CD4-positive, alpha-beta T cell (primary cell): ENCODE measurements around the gene CCDC92B. TPM values are rescaled to one million over a fixed set of nuclear protein-coding genes. Genes with fewer than 3 reads are reported as not detected.

Experiments
- ATAC-seq: fragments of 200-7000 bp; cut with Tn5 transposase; one replicate; pipeline ENCODE4 v1.10.0; 2022; ENCODE audit warnings: mild to moderate bottlenecking; ENCODE audit not compliant: poor library complexity
- CTCF ChIA-PET: fragments of 350-600 bp; sonication (Branson Sonifier 250); formaldehyde crosslinking; loops from one replicate; lab custom pipeline; 2021; ENCODE audit warnings: antibody characterized with exemption, inconsistent platforms; lab: Charles Lee
- POLR2A ChIA-PET: fragments of 350-600 bp; sonication (Branson Sonifier 250); formaldehyde crosslinking; loops from one replicate; lab custom pipeline; 2021; ENCODE audit warnings: antibody characterized with exemption, inconsistent platforms; lab: Charles Lee
- DNase-seq, 14 experiments: peaks; one replicate each; pipeline ENCODE4 v3.0.0-alpha.2; 2013 to 2020; ENCODE audit warnings: mixed read lengths in 2 of 14
- H3K27ac ChIP-seq, 2 donors: one replicate each; pipeline versions ENCODE4 v1.5.1 to v1.7.0; 2013; ENCODE audit warnings: low read length in 2 of 2, low read depth in 1 of 2, mild to moderate bottlenecking in 1 of 2
- H3K27me3 ChIP-seq, 2 experiments: 1 replicate in 1 of 2; 2 replicates in 1 of 2; pipeline versions ENCODE4 v1.6.1 to v1.7.0; 2013; ENCODE audit warnings: low read length in 2 of 2, control low read depth in 1 of 2, mild to moderate bottlenecking in 1 of 2, moderate library complexity in 1 of 2; ENCODE audit not compliant: insufficient read depth in 2 of 2, control insufficient read depth in 1 of 2
- H3K36me3 ChIP-seq: one replicate; pipeline ENCODE4 v1.6.1; 2013; ENCODE audit warnings: low read length, control low read depth; ENCODE audit not compliant: insufficient read depth
- H3K4me1 ChIP-seq: one replicate; pipeline ENCODE4 v1.6.1; 2013; ENCODE audit warnings: low read length, control low read depth; ENCODE audit not compliant: insufficient read depth
- H3K4me3 ChIP-seq: one replicate; pipeline ENCODE4 v1.5.1; 2013; ENCODE audit warnings: mild to moderate bottlenecking, low read length, moderate library complexity
- H3K9me3 ChIP-seq, 2 experiments: 1 replicate in 1 of 2; 2 replicates in 1 of 2; pipeline versions ENCODE4 v1.6.1 to v1.7.0; 2013; ENCODE audit warnings: low read length in 2 of 2, mild to moderate bottlenecking in 2 of 2, control low read depth in 1 of 2, moderate library complexity in 1 of 2; ENCODE audit not compliant: control insufficient read depth in 1 of 2, insufficient read depth in 1 of 2
- H3K27ac Mint-ChIP-seq: one replicate; pipeline ENCODE4 v1.8.0; 2020; ENCODE audit warnings: mixed read lengths
- H3K27me3 Mint-ChIP-seq: one replicate; pipeline ENCODE4 v1.8.0; 2021; ENCODE audit warnings: mixed read lengths
- H3K36me3 Mint-ChIP-seq: one replicate; pipeline ENCODE4 v1.8.0; 2021; ENCODE audit warnings: low read depth, mixed read lengths
- H3K4me1 Mint-ChIP-seq: one replicate; pipeline ENCODE4 v1.8.0; 2021; ENCODE audit warnings: low read depth, mixed read lengths
- H3K4me3 Mint-ChIP-seq: one replicate; pipeline ENCODE4 v1.8.0; 2020; ENCODE audit warnings: mild to moderate bottlenecking, mixed read lengths
- H3K9me3 Mint-ChIP-seq: one replicate; pipeline ENCODE4 v1.8.0; 2020; ENCODE audit warnings: mixed read lengths
- intact Hi-C, 2 experiments: fragments of 100-400 bp; cut with DNase I in 1 of 2; cut with micrococcal nuclease in 1 of 2; formaldehyde crosslinking; loops; one replicate each; pipeline versions ENCODE4 v1.15.1 to v1.9.0; 2023 to 2025; cut with DNase I, micrococcal nuclease
- total RNA-seq, 174 experiments: library from RNA in 2 of 174; stranded (reverse) in 2 of 174; gene quantifications; one replicate each; pipeline ENCODE4 v1.2.3 and lab custom pipeline; 2021 to 2026
- TF ChIP-seq, protein P1 (sequence below): fragments of 200-600 bp; IDR thresholded peaks from one replicate; pipeline ENCODE4 v1.8.0; 2022; ENCODE audit warnings: antibody characterized with exemption, mild to moderate bottlenecking

CCDC92B gene
- total RNA-seq, 2 experiments from 2014 or later, result 0.11 to 0.28 TPM

DNA sequence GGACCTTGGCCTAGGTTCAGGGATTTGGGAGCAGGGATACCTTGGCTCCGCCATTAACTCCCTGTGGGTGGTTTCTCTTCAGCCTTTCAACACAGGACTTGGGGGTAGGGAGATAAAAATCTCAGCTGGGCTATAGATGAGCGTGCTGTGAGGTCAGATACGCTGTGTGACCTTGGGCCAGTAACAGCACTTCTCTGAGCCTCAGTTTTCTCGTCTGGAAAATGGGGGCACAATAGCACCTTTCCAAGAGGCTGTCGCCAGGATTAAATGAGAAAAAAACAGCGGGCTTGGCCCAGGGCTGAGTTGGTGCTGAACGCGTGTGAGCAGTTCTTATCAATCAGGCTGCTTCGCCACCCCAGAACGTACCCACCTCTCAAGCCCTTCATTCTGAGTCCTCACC lies 17.6 kb downstream of the CCDC92B start:
- H3K4me3 ChIP-seq, result no peak overlapping the region
- DNase-seq (no peak), ATAC-seq (no peak)
- H3K4me1 Mint-ChIP-seq, result no peaks in the 10 kb centered on the region
- H3K27ac ChIP-seq, result no peak overlapping the region
- H3K36me3 Mint-ChIP-seq, result no peaks in the 10 kb centered on the region
- no peak overlapping the region for H3K4me3 Mint-ChIP-seq
- no peaks in the 10 kb centered on the region for H3K9me3 Mint-ChIP-seq
- no peaks in the 10 kb centered on the region for H3K4me1 ChIP-seq
- peaks cover 15% of the 10 kb centered on the region for H3K27me3 Mint-ChIP-seq
- no peak overlapping the region for H3K27ac Mint-ChIP-seq
- CTCF ChIA-PET, result interaction anchor here (0.5 kb wide), 1 partner anchor 41 kb away, joined by 3 read pairs; no protein-coding TSS in a partner anchor
- TF ChIP-seq, protein P1, sequence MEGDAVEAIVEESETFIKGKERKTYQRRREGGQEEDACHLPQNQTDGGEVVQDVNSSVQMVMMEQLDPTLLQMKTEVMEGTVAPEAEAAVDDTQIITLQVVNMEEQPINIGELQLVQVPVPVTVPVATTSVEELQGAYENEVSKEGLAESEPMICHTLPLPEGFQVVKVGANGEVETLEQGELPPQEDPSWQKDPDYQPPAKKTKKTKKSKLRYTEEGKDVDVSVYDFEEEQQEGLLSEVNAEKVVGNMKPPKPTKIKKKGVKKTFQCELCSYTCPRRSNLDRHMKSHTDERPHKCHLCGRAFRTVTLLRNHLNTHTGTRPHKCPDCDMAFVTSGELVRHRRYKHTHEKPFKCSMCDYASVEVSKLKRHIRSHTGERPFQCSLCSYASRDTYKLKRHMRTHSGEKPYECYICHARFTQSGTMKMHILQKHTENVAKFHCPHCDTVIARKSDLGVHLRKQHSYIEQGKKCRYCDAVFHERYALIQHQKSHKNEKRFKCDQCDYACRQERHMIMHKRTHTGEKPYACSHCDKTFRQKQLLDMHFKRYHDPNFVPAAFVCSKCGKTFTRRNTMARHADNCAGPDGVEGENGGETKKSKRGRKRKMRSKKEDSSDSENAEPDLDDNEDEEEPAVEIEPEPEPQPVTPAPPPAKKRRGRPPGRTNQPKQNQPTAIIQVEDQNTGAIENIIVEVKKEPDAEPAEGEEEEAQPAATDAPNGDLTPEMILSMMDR, result no peak
- POLR2A ChIA-PET, result no interaction called here
- H3K9me3 ChIP-seq, result no peaks in the 10 kb centered on the region
- no peaks in the 10 kb centered on the region for H3K36me3 ChIP-seq
- intact Hi-C loops, result no loop called here
- H3K27me3 ChIP-seq, result peaks cover 6 to 14% of the 10 kb centered on the region in 2 experiments

DNA sequence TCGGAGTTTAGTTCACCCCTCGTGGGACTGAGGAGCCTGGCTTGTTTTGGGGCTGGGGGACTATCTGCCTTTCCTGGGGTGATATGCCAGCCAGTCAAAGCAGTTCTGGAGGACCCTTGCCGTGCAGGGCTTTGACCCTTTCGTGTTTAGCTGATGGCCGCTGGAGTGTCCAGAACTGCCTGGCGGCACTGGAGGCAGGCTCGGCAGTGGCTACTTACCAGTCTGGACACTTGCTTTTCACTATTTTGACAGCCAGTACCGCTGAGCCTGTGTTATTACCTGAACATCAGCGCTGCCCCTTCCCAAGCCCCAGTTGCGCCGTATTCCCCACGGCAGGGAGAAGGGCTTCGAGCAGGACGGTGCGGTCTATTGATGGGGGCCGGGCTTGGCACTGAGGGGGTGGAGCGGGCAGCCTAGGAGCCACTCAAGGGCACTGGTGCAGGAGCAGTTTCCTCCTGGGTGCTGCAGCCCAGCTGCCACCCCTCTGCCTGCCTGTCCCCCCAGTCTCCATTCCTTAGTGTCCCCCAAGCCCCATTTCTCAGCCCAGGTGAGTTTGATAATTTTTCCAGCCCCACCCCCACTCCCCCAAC lies 18.6 kb downstream of the CCDC92B start:
- Histone ChIP-seq H3K36me3 (no peaks in the 10 kb centered on the region), H3K27ac (no peak overlapping the region), H3K27me3 (peaks cover 7 to 14% of the 10 kb centered on the region in 2 experiments), H3K9me3 (no peaks in the 10 kb centered on the region), H3K4me3 (no peak overlapping the region), H3K4me1 (no peaks in the 10 kb centered on the region)
- Mint-ChIP-seq H3K9me3 (no peaks in the 10 kb centered on the region), H3K4me1 (no peaks in the 10 kb centered on the region), H3K36me3 (no peaks in the 10 kb centered on the region), H3K27ac (no peak overlapping the region), H3K4me3 (no peak overlapping the region), H3K27me3 (peaks cover 15% of the 10 kb centered on the region)
- DNase-seq (no peak), ATAC-seq (no peak)
- CTCF ChIA-PET, result interaction anchor here (0.7 kb wide), 1 partner anchor 25 kb away, joined by 3 read pairs; no protein-coding TSS in a partner anchor
- POLR2A ChIA-PET, result no interaction called here
- intact Hi-C loops, result no loop called here
- TF ChIP-seq, protein P1, result no peak

DNA sequence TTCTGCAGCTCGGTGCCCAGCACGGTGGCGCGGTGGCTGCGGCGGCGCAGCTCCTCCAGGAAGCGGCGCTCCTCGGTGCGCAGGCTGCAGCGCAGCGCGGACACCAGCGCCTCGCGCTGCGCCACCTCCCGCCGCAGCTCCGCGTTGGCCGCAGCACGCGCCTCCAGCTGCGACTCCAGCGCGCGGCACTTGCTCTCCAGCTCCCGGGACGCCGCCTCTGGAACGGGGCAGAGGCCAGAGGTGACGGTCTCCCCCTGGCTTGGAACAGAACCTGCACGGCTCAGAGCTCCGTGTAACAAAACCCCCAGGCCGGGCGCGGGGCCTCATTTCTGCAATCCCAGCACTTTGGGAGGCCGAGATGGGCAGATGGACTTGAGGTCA lies 24.7 kb downstream of the CCDC92B start:
- Mint-ChIP-seq H3K36me3 (no peaks in the 10 kb centered on the region), H3K4me1 (peaks cover 5% of the 10 kb centered on the region), H3K27ac (no peak overlapping the region), H3K4me3 (no peak overlapping the region), H3K9me3 (no peaks in the 10 kb centered on the region), H3K27me3 (peaks cover 21% of the 10 kb centered on the region)
- H3K4me3 ChIP-seq, result no peak overlapping the region
- TF ChIP-seq, protein P1, result no peak
- no peaks in the 10 kb centered on the region for H3K36me3 ChIP-seq
- H3K27ac ChIP-seq, result no peak overlapping the region
- peaks cover 12% of the 10 kb centered on the region for H3K4me1 ChIP-seq
- ATAC-seq, result peak; percentile 81
- H3K9me3 ChIP-seq, result no peaks in the 10 kb centered on the region
- POLR2A ChIA-PET, result interaction anchor here (0.8 to 1.4 kb wide), 2 partner anchors 90 to 130 kb away, joined by 3 to 4 read pairs; no protein-coding TSS in a partner anchor
- DNase-seq, result peak in 10 of 14 experiments; percentile 24 to 73 (median 41)
- intact Hi-C loops, result no loop called here
- CTCF ChIA-PET, result interaction anchor here (0.6 to 1.0 kb wide), 3 partner anchors 26 to 112 kb away, joined by 3 to 5 read pairs (median 3); no protein-coding TSS in a partner anchor
- H3K27me3 ChIP-seq, result peaks cover 16 to 23% of the 10 kb centered on the region in 2 experiments
